Measurements from ENCODE around the gene TBC1D7.

Gene TBC1D7

GRCh38 chr6:13359287-13359686 lies 30.9 kb upstream of the TBC1D7 start:
- H3K4me3 ChIP-seq (ENCODE audit: low read length): no peak overlapping the region
- DNase-seq (ENCODE audit: low read depth, low spot score): no peak

GRCh38 chr6:13358511-13358910 lies 30.2 kb upstream of the TBC1D7 start:
- no peak for DNase-seq (ENCODE audit: low read depth, low spot score)
- no peak overlapping the region for H3K4me3 ChIP-seq (ENCODE audit: low read length)

GRCh38 chr6:13357551-13358075 lies 29.3 kb upstream of the TBC1D7 start:
- peak; percentile 37 for DNase-seq (ENCODE audit: low read depth, low spot score)
- no peak overlapping the region for H3K4me3 ChIP-seq (ENCODE audit: low read length)

- peak; percentile 91 for DNase-seq (ENCODE audit: low read depth, low spot score)
- H3K4me3 ChIP-seq (ENCODE audit: low read length): peak overlapping the region; percentile 44
Observed at GRCh38 chr6:13355999-13356785, 27.9 kb upstream of the TBC1D7 start.

- H3K4me3 ChIP-seq (ENCODE audit: low read length): peak overlapping the region; percentile 44
- peak; percentile 95 for DNase-seq (ENCODE audit: low read depth, low spot score)
Observed at GRCh38 chr6:13355043-13355945, 27.0 kb upstream of the TBC1D7 start.

- no peak overlapping the region; the same call in 1 of the 2 replicates for H3K4me3 ChIP-seq (ENCODE audit: low read length)
- no peak for DNase-seq (ENCODE audit: low read depth, low spot score)
Observed at GRCh38 chr6:13354331-13355042, 26.1 kb upstream of the TBC1D7 start.

GRCh38 chr6:13352165-13352564 lies 23.8 kb upstream of the TBC1D7 start:
- H3K4me3 ChIP-seq (ENCODE audit: low read length): no peak overlapping the region
- no peak for DNase-seq (ENCODE audit: low read depth, low spot score)

- H3K4me3 ChIP-seq (ENCODE audit: low read length): no peak overlapping the region
- DNase-seq (ENCODE audit: low read depth, low spot score): no peak
Observed at GRCh38 chr6:13351271-13351670, 22.9 kb upstream of the TBC1D7 start.

GRCh38 chr6:13349811-13350506 lies 21.6 kb upstream of the TBC1D7 start:
- DNase-seq (ENCODE audit: low read depth, low spot score): no peak
- H3K4me3 ChIP-seq (ENCODE audit: low read length): no peak overlapping the region

GRCh38 chr6:13348334-13349113 lies 20.2 kb upstream of the TBC1D7 start:
- DNase-seq (ENCODE audit: low read depth, low spot score): no peak
- H3K4me3 ChIP-seq (ENCODE audit: low read length): no peak overlapping the region

GRCh38 chr6:13346245-13346644 lies 17.9 kb upstream of the TBC1D7 start:
- no peak overlapping the region for H3K4me3 ChIP-seq (ENCODE audit: low read length)
- DNase-seq (ENCODE audit: low read depth, low spot score): no peak

GRCh38 chr6:13342414-13343019 lies 14.2 kb upstream of the TBC1D7 start:
- H3K4me3 ChIP-seq (ENCODE audit: low read length): no peak overlapping the region
- DNase-seq (ENCODE audit: low read depth, low spot score): no peak

GRCh38 chr6:13339863-13340630 lies 11.7 kb upstream of the TBC1D7 start:
- no peak for DNase-seq (ENCODE audit: low read depth, low spot score)
- no peak overlapping the region for H3K4me3 ChIP-seq (ENCODE audit: low read length)

GRCh38 chr6:13338038-13338437 lies 9.7 kb upstream of the TBC1D7 start:
- H3K4me3 ChIP-seq (ENCODE audit: low read length): no peak overlapping the region
- DNase-seq (ENCODE audit: low read depth, low spot score): no peak

GRCh38 chr6:13336553-13336952 lies 8.2 kb upstream of the TBC1D7 start:
- no peak overlapping the region for H3K4me3 ChIP-seq (ENCODE audit: low read length)
- peak; percentile 73 for DNase-seq (ENCODE audit: low read depth, low spot score)

- H3K4me3 ChIP-seq (ENCODE audit: low read length): no peak overlapping the region
- no peak for DNase-seq (ENCODE audit: low read depth, low spot score)
Observed at GRCh38 chr6:13334953-13335352, 6.6 kb upstream of the TBC1D7 start.

GRCh38 chr6:13332349-13332706 lies 4.0 kb upstream of the TBC1D7 start:
- no peak for DNase-seq (ENCODE audit: low read depth, low spot score)
- no peak overlapping the region for H3K4me3 ChIP-seq (ENCODE audit: low read length)

All from Jurkat, Clone E6-1 (cell line).